ENCODE data around the gene GNL3L. TPM values are rescaled to one million over a fixed set of nuclear protein-coding genes. Genes with fewer than 3 reads are reported as not detected.

The GNL3L gene
- total and polyA plus RNA-seq, 2 donors: 5.9 to 21.9 TPM

DNA sequence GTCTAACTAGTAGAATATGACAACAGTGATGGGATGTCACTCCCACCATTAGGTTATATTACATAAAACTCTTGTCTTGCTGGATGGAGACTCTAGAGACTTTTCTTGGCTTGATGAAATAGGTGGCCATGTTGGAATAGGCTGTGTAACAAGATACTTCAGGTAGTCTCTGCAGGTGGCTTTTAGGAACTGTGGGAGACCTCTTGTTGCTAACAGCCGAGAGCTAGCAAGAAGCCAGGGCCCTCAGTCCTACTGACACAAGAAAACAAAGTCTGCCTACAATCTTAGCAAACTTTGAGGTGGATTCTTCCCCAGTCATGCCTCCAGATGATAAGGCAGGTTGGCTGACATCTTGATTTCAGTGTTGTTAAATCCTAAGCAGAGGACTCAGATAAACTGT, 72.5 kb downstream of the GNL3L start:
- Histone ChIP-seq H3K27ac (ENCODE audit: low read depth) (no peak overlapping the region), H3K4me3 (ENCODE audit: low read depth, low read length) (no peak overlapping the region), H3K4me1 (ENCODE audit: insufficient read depth) (no peaks in the 10 kb centered on the region), H3K36me3 (ENCODE audit: insufficient read depth) (no peaks in the 10 kb centered on the region)
- DNase-seq (ENCODE audit: extremely low spot score): no peak
- 94% methylated on average over 1 of the region's 1 CpG for WGBS

Other genes with a start within 250 kb of the GNL3L start
- gene WNK3, start 172.2 kb upstream of the GNL3L start, total RNA-seq: 8.7 TPM
- 0.49 TPM for gene WNK3, start 172.2 kb upstream of the GNL3L start, polyA plus RNA-seq
- gene TSR2, start 89.8 kb upstream of the GNL3L start, total RNA-seq: 11.7 TPM
- 48.2 TPM for gene TSR2, start 89.8 kb upstream of the GNL3L start, polyA plus RNA-seq
- 5.7 TPM for gene FGD1, start 34.0 kb upstream of the GNL3L start, total RNA-seq
- 6.4 TPM for gene FGD1, start 34.0 kb upstream of the GNL3L start, polyA plus RNA-seq

Data from urinary bladder (tissue), 4 donors.